OCI-LY3 (cell line): ENCODE data around the gene APBA3.

Experiments used
- CTCF ChIP-seq: fragments of 200-600, 300-600 bp; sonication (generic); IDR thresholded peaks from 2 replicates; pipeline ENCODE4 v1.5.1; 2014; ENCODE audit warnings: antibody characterized with exemption, low read length, low read depth
- EZH2phosphoT487 ChIP-seq: fragments of 200-600 bp; shearing (Covaris generic); IDR thresholded peaks from 2 replicates; pipeline ENCODE4 v1.6.1; 2018; ENCODE audit warnings: antibody characterized with exemption, mixed run types, low read depth

GRCh38 chr19:3733549-3734309, 27.8 kb downstream of the APBA3 start:
- no peak for TF ChIP-seq EZH2phosphoT487
- no peak for TF ChIP-seq CTCF
